Measurements from ENCODE around the gene CACUL1.
"Not testable (repeated sequence)": the region's sequence is repeated elsewhere in the genome, so short reads cannot be mapped to it uniquely, and the experiment has no call there.

- TF ChIP-seq CTCF (IDR thresholded peaks at IDR 0.05; ENCODE audit: poor library complexity); EZH2 (IDR thresholded peaks at IDR 0.05; ENCODE audit: borderline replicate concordance); EZH2phosphoT487 (IDR thresholded peaks at IDR 0.05; ENCODE audit: low read depth, severe bottlenecking, unreplicated experiment): not testable (repeated sequence)
These were observed 28.2 kb upstream of the CACUL1 start for GRCh38 chr10:118782916-118783465.

Data from hepatocyte (in vitro differentiated cells).